DOHH2 (cell line): Measurements from ENCODE around the gene MALT1.
A peak's percentile ranks its signal among the peaks of the same experiment; 100 is the strongest.

Source experiments
- H3F3A ChIP-seq: fragments of 200-600 bp; sonication (generic), shearing (Covaris generic); 2 replicates; pipeline ENCODE4 v1.6.0; 2016; ENCODE audit warnings: antibody characterized with exemption, mild to moderate bottlenecking; ENCODE audit not compliant: control insufficient read depth, insufficient read depth
- H3K27ac ChIP-seq: fragments of 200-600 bp; sonication (generic); 2 replicates; pipeline ENCODE4 v1.5.1; 2014; ENCODE audit warnings: low read depth, mild to moderate bottlenecking, low read length, moderate library complexity
- H3K27me3 ChIP-seq: fragments of 200-600 bp; sonication (generic); 2 replicates; pipeline ENCODE4 v1.6.1; 2014; ENCODE audit warnings: mild to moderate bottlenecking, low read length, mixed read lengths; ENCODE audit not compliant: control insufficient read depth
- H3K36me3 ChIP-seq: fragments of 200-600 bp; sonication (generic); 2 replicates; pipeline ENCODE4 v1.6.1; 2014; ENCODE audit warnings: mild to moderate bottlenecking, low read length, moderate library complexity, mixed read lengths; ENCODE audit not compliant: control insufficient read depth
- H3K4me1 ChIP-seq: fragments of 200-600 bp; sonication (generic); 2 replicates; pipeline ENCODE4 v1.6.1; 2014; ENCODE audit warnings: mild to moderate bottlenecking, low read length, mixed read lengths; ENCODE audit not compliant: control insufficient read depth
- H3K4me2 ChIP-seq: fragments of 200-600 bp; sonication (generic); 2 replicates; pipeline ENCODE4 v1.6.0; 2014; ENCODE audit warnings: mild to moderate bottlenecking, low read length, moderate library complexity
- H3K4me3 ChIP-seq: fragments of 200-600 bp; sonication (generic); 2 replicates; pipeline ENCODE4 v1.5.1; 2014; ENCODE audit warnings: mild to moderate bottlenecking, low read length, mixed read lengths
- H3K79me2 ChIP-seq: fragments of 200-600 bp; sonication (generic); 2 replicates; pipeline ENCODE4 v1.6.1; 2014; ENCODE audit warnings: mild to moderate bottlenecking, low read length, mixed read lengths; ENCODE audit not compliant: control insufficient read depth
- H3K9me2 ChIP-seq: fragments of 200-600 bp; sonication (generic); replicated peaks from 2 replicates; pipeline ENCODE4 v1.6.1; 2014; ENCODE audit warnings: mild to moderate bottlenecking, low read length, mixed read lengths; ENCODE audit not compliant: control insufficient read depth
- H3K9me3 ChIP-seq: fragments of 200-600 bp; sonication (generic); 2 replicates; pipeline ENCODE4 v1.6.1; 2014; ENCODE audit warnings: antibody characterized with exemption, low read length, mixed read lengths; ENCODE audit not compliant: control insufficient read depth, insufficient read depth
- H4K20me1 ChIP-seq: fragments of 200-600 bp; sonication (generic); 2 replicates; pipeline ENCODE4 v1.6.0; 2014; ENCODE audit warnings: low read depth, mild to moderate bottlenecking, antibody characterized with exemption, low read length, moderate library complexity; ENCODE audit not compliant: control insufficient read depth, insufficient read depth
- CTCF ChIP-seq: fragments of 200-600 bp; sonication (generic); IDR thresholded peaks from one replicate; pipeline ENCODE4 v1.5.1; 2014; ENCODE audit warnings: antibody characterized with exemption, mild to moderate bottlenecking, low read depth, low read length; ENCODE audit not compliant: poor library complexity, severe bottlenecking
- EZH2phosphoT487 ChIP-seq: fragments of 200-600 bp; sonication (generic); IDR thresholded peaks from 2 replicates; pipeline ENCODE4 v1.6.1; 2017; ENCODE audit warnings: borderline replicate concordance, mild to moderate bottlenecking, antibody characterized with exemption, low read length, moderate library complexity, mixed read lengths

The MALT1 gene

GRCh38 chr18:58669731-58670378 is 1.4 kb upstream of the MALT1 start:
- Histone ChIP-seq H3K9me2 (no peaks in the 10 kb centered on the region), H4K20me1 (no peaks in the 10 kb centered on the region), H3K79me2 (peaks cover 31% of the 10 kb centered on the region), H3K4me2 (peak overlapping the region; percentile 96), H3K4me3 (peak overlapping the region; percentile 84), H3K27me3 (no peaks in the 10 kb centered on the region), H3K9me3 (no peaks in the 10 kb centered on the region), H3K36me3 (peaks cover 5% of the 10 kb centered on the region), H3K4me1 (peaks cover 32% of the 10 kb centered on the region), H3K27ac (no peak overlapping the region), H3F3A (peaks cover 8% of the 10 kb centered on the region)
- TF ChIP-seq EZH2phosphoT487 (no peak), CTCF (no peak)

- peaks cover 32% of the 10 kb centered on the region for H3K4me1 ChIP-seq
- peak overlapping the region; percentile 70 for H3K27ac ChIP-seq
- H3K4me3 ChIP-seq = peak overlapping the region; percentile 84
- H3F3A ChIP-seq = peaks cover 8% of the 10 kb centered on the region
- peaks cover 38% of the 10 kb centered on the region for H3K79me2 ChIP-seq
- TF ChIP-seq EZH2phosphoT487 (no peak), CTCF (no peak)
- peak overlapping the region; percentile 96 for H3K4me2 ChIP-seq
- H3K9me2 ChIP-seq = no peaks in the 10 kb centered on the region
- no peaks in the 10 kb centered on the region for H3K9me3 ChIP-seq
- H3K36me3 ChIP-seq = peaks cover 5% of the 10 kb centered on the region
- no peaks in the 10 kb centered on the region for H4K20me1 ChIP-seq
- H3K27me3 ChIP-seq = no peaks in the 10 kb centered on the region
Observed at GRCh38 chr18:58670404-58671110, 708 bp upstream of the MALT1 start.

- TF ChIP-seq EZH2phosphoT487 = no peak
- TF ChIP-seq CTCF = no peak
- H3K27ac ChIP-seq = peak overlapping the region; percentile 72
- H3K4me1 ChIP-seq = peaks cover 36% of the 10 kb centered on the region
- peak overlapping the region; percentile 71 for H3K4me2 ChIP-seq
- H3F3A ChIP-seq = peaks cover 8% of the 10 kb centered on the region
- no peaks in the 10 kb centered on the region for H4K20me1 ChIP-seq
- H3K27me3 ChIP-seq = no peaks in the 10 kb centered on the region
- H3K9me3 ChIP-seq = no peaks in the 10 kb centered on the region
- peaks cover 50% of the 10 kb centered on the region for H3K79me2 ChIP-seq
- H3K36me3 ChIP-seq = peaks cover 8% of the 10 kb centered on the region
- H3K9me2 ChIP-seq = no peaks in the 10 kb centered on the region
- H3K4me3 ChIP-seq = peak overlapping the region; percentile 77
Observed at GRCh38 chr18:58671632-58672564, 633 bp downstream of the MALT1 start.
